Neural progenitor cell (in vitro differentiated cells): ENCODE results near the gene PCDH1.
A peak's percentile ranks its signal among the peaks of the same experiment; 100 is the strongest.

Experiments used
- CTCF ChIP-seq: fragments of 200-600 bp; sonication (generic); IDR thresholded peaks from 2 replicates; pipeline ENCODE4 v1.5.1; 2017; ENCODE audit warnings: antibody characterized with exemption, mild to moderate bottlenecking
- EZH2 ChIP-seq: fragments of 200-600 bp; sonication (generic); IDR thresholded peaks from 2 replicates; pipeline ENCODE4 v1.6.1; 2017; ENCODE audit warnings: antibody characterized with exemption, mild to moderate bottlenecking, moderate library complexity
- EZH2phosphoT487 ChIP-seq: fragments of 200-600 bp; sonication (generic); IDR thresholded peaks from 2 replicates; pipeline ENCODE4 v1.6.1; 2017; ENCODE audit warnings: antibody characterized with exemption

GRCh38 chr5:141914199-141914743 is 36.1 kb upstream of the PCDH1 start:
- TF ChIP-seq CTCF = peak; percentile 37
- TF ChIP-seq EZH2phosphoT487 = no peak
- TF ChIP-seq EZH2 = peak; percentile 25
